Smooth muscle cell (in vitro differentiated cells): ENCODE data around the gene EPB41L2. TPM values are rescaled to one million over a fixed set of nuclear protein-coding genes. Genes with fewer than 3 reads are reported as not detected.

ENCODE experiments used
- DNase-seq: peaks from one replicate; lab custom pipeline; 2025; ENCODE audit not compliant: unreplicated experiment; lab: John Stamatoyannopoulos, UW
- H2AFZ ChIP-seq: fragments of 200-600 bp; sonication (generic); 2 replicates; pipeline ENCODE4 v1.6.0; 2016; ENCODE audit warnings: antibody characterized with exemption, low read depth, mild to moderate bottlenecking
- H3F3A ChIP-seq: fragments of 200-600 bp; sonication (generic); 2 replicates; pipeline ENCODE4 v1.6.0; 2017; ENCODE audit warnings: antibody characterized with exemption, low read depth
- H3K27ac ChIP-seq: fragments of 200-600 bp; sonication (generic); 2 replicates; pipeline ENCODE4 v1.5.1; 2016; ENCODE audit warnings: low read depth, mild to moderate bottlenecking
- H3K27me3 ChIP-seq: fragments of 200-600 bp; sonication (generic); 2 replicates; pipeline ENCODE4 v1.6.1; 2016; ENCODE audit warnings: low read depth, mild to moderate bottlenecking
- H3K36me3 ChIP-seq: fragments of 200-600 bp; sonication (generic); 2 replicates; pipeline ENCODE4 v1.5.1; 2016; ENCODE audit warnings: low read depth
- H3K4me1 ChIP-seq: fragments of 200-600 bp; sonication (generic); 2 replicates; pipeline ENCODE4 v1.5.1; 2016; ENCODE audit warnings: low read depth
- H3K4me2 ChIP-seq: fragments of 200-600 bp; sonication (generic); 2 replicates; pipeline ENCODE4 v1.6.0; 2016; ENCODE audit warnings: mild to moderate bottlenecking
- H3K4me3 ChIP-seq: fragments of 200-600 bp; sonication (generic); 2 replicates; pipeline ENCODE4 v1.5.1; 2016; ENCODE audit warnings: mild to moderate bottlenecking
- H3K79me2 ChIP-seq: fragments of 200-600 bp; sonication (generic); 2 replicates; pipeline ENCODE4 v1.6.0; 2016; ENCODE audit warnings: low read depth, mild to moderate bottlenecking
- H3K9ac ChIP-seq: fragments of 200-600 bp; sonication (generic); 2 replicates; pipeline ENCODE4 v1.6.0; 2016; ENCODE audit warnings: low read depth
- H3K9me3 ChIP-seq: fragments of 200-600 bp; sonication (generic); replicated peaks from 2 replicates; pipeline ENCODE4 v1.5.1; 2016; ENCODE audit warnings: low read depth
- H4K20me1 ChIP-seq: fragments of 200-600 bp; sonication (generic); 2 replicates; pipeline ENCODE4 v1.6.0; 2016; ENCODE audit warnings: low read depth
- CTCF ChIP-seq: fragments of 200-600 bp; sonication (generic); IDR thresholded peaks from 2 replicates; pipeline ENCODE4 v1.5.1; 2017; ENCODE audit warnings: borderline replicate concordance, mild to moderate bottlenecking, antibody characterized with exemption; ENCODE audit not compliant: insufficient read depth, poor library complexity, severe bottlenecking
- WGBS: methylation state at CpG from one replicate; pipeline ENCODE4 v1.1.7; 2016; ENCODE audit warnings: low lambda C conversion rate; 5-methylcytosine and 5-hydroxymethylcytosine counted together
- polyA plus RNA-seq: library from polyadenylated mRNA; unstranded; fragments of >200 nt; fragmentation: Nextera tagmentation; extraction: Ambion mirVana; gene quantifications from 2 replicates; pipeline ENCODE4 v1.2.1, GENCODE V29; 2016
- total RNA-seq: library from RNA; depleted of rRNA; stranded (reverse); fragments of >200 nt; gene quantifications from 2 replicates; pipeline ENCODE4 v1.2.3, GENCODE V29; 2014

Gene EPB41L2
- total and polyA plus RNA-seq, 2 experiments from 2014 or later: 40.2 to 44.6 TPM

GRCh38 chr6:131063764-131064272 lies 773 bp upstream of the EPB41L2 start:
- peaks cover 15% of the 10 kb centered on the region for H3K79me2 ChIP-seq
- no peaks in the 10 kb centered on the region for H3K36me3 ChIP-seq
- peaks cover 14% of the 10 kb centered on the region for H3F3A ChIP-seq
- WGBS: 23% methylated on average over 8 of the region's 8 CpGs
- H3K9ac ChIP-seq: peak overlapping the region; percentile 74
- H4K20me1 ChIP-seq: peaks cover 7% of the 10 kb centered on the region
- peak overlapping the region; percentile 90 for H3K27ac ChIP-seq
- no peak for TF ChIP-seq CTCF
- H3K4me3 ChIP-seq: peak overlapping the region; percentile 91
- H3K4me1 ChIP-seq: peaks cover 19% of the 10 kb centered on the region
- no peaks in the 10 kb centered on the region for H3K9me3 ChIP-seq
- peak overlapping the region; percentile 83 for H3K4me2 ChIP-seq
- no peaks in the 10 kb centered on the region for H3K27me3 ChIP-seq
- H2AFZ ChIP-seq: peak overlapping the region; percentile 74
- no peak for DNase-seq

- Histone ChIP-seq H3K27ac (peak overlapping the region; percentile 73), H3K27me3 (no peaks in the 10 kb centered on the region), H4K20me1 (peaks cover 7% of the 10 kb centered on the region), H3K9me3 (no peaks in the 10 kb centered on the region), H3F3A (peaks cover 14% of the 10 kb centered on the region), H3K4me2 (peak overlapping the region; percentile 83), H3K4me1 (peaks cover 19% of the 10 kb centered on the region), H2AFZ (peak overlapping the region; percentile 70), H3K4me3 (peak overlapping the region; percentile 91), H3K9ac (peak overlapping the region; percentile 83), H3K36me3 (no peaks in the 10 kb centered on the region), H3K79me2 (peaks cover 28% of the 10 kb centered on the region)
- no peak for TF ChIP-seq CTCF
- 2% methylated on average over 52 of the region's 84 CpGs for WGBS
- no peak for DNase-seq
Measured at GRCh38 chr6:131062241-131063027, 611 bp downstream of the EPB41L2 start.

- Histone ChIP-seq H3K9me3 (no peaks in the 10 kb centered on the region), H4K20me1 (peaks cover 7% of the 10 kb centered on the region), H3K9ac (peak overlapping the region; percentile 83), H3K27ac (peak overlapping the region; percentile 73), H3F3A (peaks cover 14% of the 10 kb centered on the region), H3K79me2 (peaks cover 35% of the 10 kb centered on the region), H2AFZ (no peak overlapping the region), H3K4me3 (peak overlapping the region; percentile 91), H3K27me3 (no peaks in the 10 kb centered on the region), H3K4me2 (peak overlapping the region; percentile 83), H3K36me3 (no peaks in the 10 kb centered on the region), H3K4me1 (peaks cover 19% of the 10 kb centered on the region)
- no peak for DNase-seq
- WGBS: 7% methylated on average over 10 of the region's 10 CpGs
- TF ChIP-seq CTCF: no peak
Measured at GRCh38 chr6:131061751-131062119, 1.3 kb downstream of the EPB41L2 start.
